Measurements from ENCODE around the gene STT3B. TPM values are rescaled to one million over a fixed set of nuclear protein-coding genes. Genes with fewer than 3 reads are reported as not detected.

STT3B gene
- total RNA-seq, 1 donor from 2014 or later: 213 TPM

- Mint-ChIP-seq H3K4me3 (no peak overlapping the region), H3K36me3 (no peaks in the 10 kb centered on the region), H3K27me3 (ENCODE audit: insufficient read depth, low read depth) (peaks cover 3% of the 10 kb centered on the region), H3K27ac (no peak overlapping the region), H3K9me3 (no peaks in the 10 kb centered on the region), H3K4me1 (peaks cover 2% of the 10 kb centered on the region)
- Histone ChIP-seq H3K4me2 (no peak overlapping the region), H2AFZ (replicated peaks) (no peak overlapping the region), H3K27me3 (no peaks in the 10 kb centered on the region), H3K36me3 (no peaks in the 10 kb centered on the region), H3K9ac (no peak overlapping the region), H4K20me1 (ENCODE audit: low read depth) (no peaks in the 10 kb centered on the region), H3K4me3 (no peak overlapping the region), H3K9me3 (ENCODE audit: low read depth) (no peaks in the 10 kb centered on the region), H3K27ac (no peak overlapping the region), H3K4me1 (no peaks in the 10 kb centered on the region), H3F3A (ENCODE audit: low read depth) (no peaks in the 10 kb centered on the region), H3K79me2 (ENCODE audit: low read depth) (no peaks in the 10 kb centered on the region)
- no peak for TF ChIP-seq CTCF (IDR thresholded peaks at IDR 0.05)
- DNase-seq (ENCODE audit: low spot score): no peak
Observed at GRCh38 chr3:31668242-31668641, 135.5 kb downstream of the STT3B start.

- no peaks in the 10 kb centered on the region for H3F3A ChIP-seq (ENCODE audit: low read depth)
- Mint-ChIP-seq H3K4me1 (no peaks in the 10 kb centered on the region), H3K27me3 (ENCODE audit: insufficient read depth, low read depth) (peaks cover 3% of the 10 kb centered on the region), H3K27ac (no peak overlapping the region), H3K4me3 (no peak overlapping the region), H3K36me3 (no peaks in the 10 kb centered on the region), H3K9me3 (peaks cover 4% of the 10 kb centered on the region)
- no peaks in the 10 kb centered on the region for H3K79me2 ChIP-seq (ENCODE audit: low read depth)
- H3K4me1 ChIP-seq: no peaks in the 10 kb centered on the region
- no peaks in the 10 kb centered on the region for H3K36me3 ChIP-seq
- no peak overlapping the region for H2AFZ ChIP-seq (replicated peaks)
- H3K9ac ChIP-seq: no peak overlapping the region
- no peak overlapping the region for H3K4me3 ChIP-seq
- H3K9me3 ChIP-seq (ENCODE audit: low read depth): no peaks in the 10 kb centered on the region
- H3K27me3 ChIP-seq: no peaks in the 10 kb centered on the region
- no peaks in the 10 kb centered on the region for H4K20me1 ChIP-seq (ENCODE audit: low read depth)
- TF ChIP-seq EZH2 (IDR thresholded peaks at IDR 0.05) (no peak), EZH2phosphoT487 (IDR thresholded peaks at IDR 0.05) (no peak), CTCF (IDR thresholded peaks at IDR 0.05) (no peak)
- H3K4me2 ChIP-seq: no peak overlapping the region
- no peak overlapping the region for H3K27ac ChIP-seq
- no peak for DNase-seq (ENCODE audit: low spot score)
Observed at GRCh38 chr3:31670136-31670535, 137.4 kb downstream of the STT3B start.

- no peak overlapping the region for H3K4me2 ChIP-seq
- Mint-ChIP-seq H3K27me3 (ENCODE audit: insufficient read depth, low read depth) (peaks cover 3% of the 10 kb centered on the region), H3K4me1 (no peaks in the 10 kb centered on the region), H3K36me3 (no peaks in the 10 kb centered on the region), H3K4me3 (no peak overlapping the region), H3K9me3 (peaks cover 4% of the 10 kb centered on the region), H3K27ac (no peak overlapping the region)
- DNase-seq (ENCODE audit: low spot score): no peak
- no peak overlapping the region for H3K9ac ChIP-seq
- H3K4me3 ChIP-seq: no peak overlapping the region
- no peaks in the 10 kb centered on the region for H3F3A ChIP-seq (ENCODE audit: low read depth)
- H3K36me3 ChIP-seq: no peaks in the 10 kb centered on the region
- H3K9me3 ChIP-seq (ENCODE audit: low read depth): no peaks in the 10 kb centered on the region
- H3K4me1 ChIP-seq: no peaks in the 10 kb centered on the region
- H2AFZ ChIP-seq (replicated peaks): no peak overlapping the region
- H3K27ac ChIP-seq: no peak overlapping the region
- no peaks in the 10 kb centered on the region for H3K79me2 ChIP-seq (ENCODE audit: low read depth)
- TF ChIP-seq EZH2 (IDR thresholded peaks at IDR 0.05): no peak
- TF ChIP-seq CTCF (IDR thresholded peaks at IDR 0.05): no peak
- no peak for TF ChIP-seq EZH2phosphoT487 (IDR thresholded peaks at IDR 0.05)
- H4K20me1 ChIP-seq (ENCODE audit: low read depth): no peaks in the 10 kb centered on the region
- H3K27me3 ChIP-seq: no peaks in the 10 kb centered on the region
Observed at GRCh38 chr3:31670722-31671121, 138.0 kb downstream of the STT3B start.

- H3K36me3 Mint-ChIP-seq: no peaks in the 10 kb centered on the region
- Histone ChIP-seq H3K36me3 (no peaks in the 10 kb centered on the region), H3K9ac (no peak overlapping the region), H3K27me3 (no peaks in the 10 kb centered on the region), H3F3A (ENCODE audit: low read depth) (no peaks in the 10 kb centered on the region), H4K20me1 (ENCODE audit: low read depth) (no peaks in the 10 kb centered on the region), H2AFZ (replicated peaks) (no peak overlapping the region), H3K9me3 (ENCODE audit: low read depth) (no peaks in the 10 kb centered on the region), H3K4me1 (no peaks in the 10 kb centered on the region), H3K27ac (no peak overlapping the region), H3K79me2 (ENCODE audit: low read depth) (no peaks in the 10 kb centered on the region), H3K4me2 (no peak overlapping the region), H3K4me3 (no peak overlapping the region)
- no peak for DNase-seq (ENCODE audit: low spot score)
- H3K4me3 Mint-ChIP-seq: no peak overlapping the region
- H3K27ac Mint-ChIP-seq: no peak overlapping the region
- peaks cover 4% of the 10 kb centered on the region for H3K9me3 Mint-ChIP-seq
- no peaks in the 10 kb centered on the region for H3K4me1 Mint-ChIP-seq
- H3K27me3 Mint-ChIP-seq (ENCODE audit: insufficient read depth, low read depth): peaks cover 3% of the 10 kb centered on the region
- no peak for TF ChIP-seq EZH2phosphoT487 (IDR thresholded peaks at IDR 0.05)
- TF ChIP-seq EZH2 (IDR thresholded peaks at IDR 0.05): no peak
- no peak for TF ChIP-seq CTCF (IDR thresholded peaks at IDR 0.05)
Observed at GRCh38 chr3:31671451-31671850, 138.7 kb downstream of the STT3B start.
